GM18526 (cell line): ENCODE data around the gene ACOX3.

ENCODE experiments used
- POLR2A ChIP-seq: IDR thresholded peaks from 3 replicates; pipeline ENCODE4 v1.6.1; 2011; ENCODE audit not compliant: insufficient read length; ENCODE audit errors: extremely low read depth

The ACOX3 gene

DNA sequence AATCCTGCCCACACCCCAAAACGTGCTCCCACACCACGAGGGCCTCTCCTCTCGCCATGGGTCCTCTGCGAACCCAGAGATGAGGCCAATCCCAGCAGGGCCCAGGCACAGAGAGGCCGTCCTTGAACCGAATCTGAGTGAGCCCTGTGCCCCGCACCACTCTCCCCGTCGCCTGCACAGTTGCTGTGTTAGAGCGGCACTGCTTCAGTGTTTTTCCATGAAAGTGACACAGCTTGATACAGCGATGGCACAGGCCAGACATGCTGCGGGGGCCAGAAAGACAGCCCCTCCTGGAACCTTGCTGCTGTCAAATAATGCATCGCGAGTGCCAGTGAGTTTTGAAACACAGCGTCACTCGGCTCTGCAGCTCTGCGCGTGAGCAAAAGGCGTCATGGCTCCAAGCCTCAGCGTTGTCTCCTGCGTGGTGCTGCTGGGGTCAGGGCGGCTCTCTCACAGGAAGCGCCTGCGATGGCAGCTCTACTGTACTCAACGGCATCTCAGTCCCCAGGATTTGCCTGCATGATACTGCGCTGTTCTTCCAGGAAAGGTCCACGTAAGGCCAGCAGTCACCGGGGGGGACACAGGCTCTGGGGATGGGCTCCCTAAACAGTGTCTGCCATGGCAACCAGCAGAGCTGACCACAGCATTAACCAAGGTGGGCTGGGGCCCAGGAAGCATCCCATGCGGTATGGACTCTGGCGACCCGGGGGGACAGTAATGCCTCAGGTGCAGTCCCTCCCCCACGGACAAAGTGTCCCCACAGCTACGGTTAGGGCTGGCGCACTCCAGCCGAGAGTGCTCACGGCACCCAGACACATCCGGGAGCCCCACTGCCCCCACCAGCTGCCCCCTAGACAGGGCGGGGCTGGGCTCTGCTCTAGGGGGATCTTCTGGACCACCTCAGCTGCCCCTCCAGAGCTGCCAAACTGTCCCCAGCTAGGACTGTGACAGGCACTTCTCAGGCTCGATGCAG, 63.1 kb downstream of the ACOX3 start:
- no peak for TF ChIP-seq POLR2A

DNA sequence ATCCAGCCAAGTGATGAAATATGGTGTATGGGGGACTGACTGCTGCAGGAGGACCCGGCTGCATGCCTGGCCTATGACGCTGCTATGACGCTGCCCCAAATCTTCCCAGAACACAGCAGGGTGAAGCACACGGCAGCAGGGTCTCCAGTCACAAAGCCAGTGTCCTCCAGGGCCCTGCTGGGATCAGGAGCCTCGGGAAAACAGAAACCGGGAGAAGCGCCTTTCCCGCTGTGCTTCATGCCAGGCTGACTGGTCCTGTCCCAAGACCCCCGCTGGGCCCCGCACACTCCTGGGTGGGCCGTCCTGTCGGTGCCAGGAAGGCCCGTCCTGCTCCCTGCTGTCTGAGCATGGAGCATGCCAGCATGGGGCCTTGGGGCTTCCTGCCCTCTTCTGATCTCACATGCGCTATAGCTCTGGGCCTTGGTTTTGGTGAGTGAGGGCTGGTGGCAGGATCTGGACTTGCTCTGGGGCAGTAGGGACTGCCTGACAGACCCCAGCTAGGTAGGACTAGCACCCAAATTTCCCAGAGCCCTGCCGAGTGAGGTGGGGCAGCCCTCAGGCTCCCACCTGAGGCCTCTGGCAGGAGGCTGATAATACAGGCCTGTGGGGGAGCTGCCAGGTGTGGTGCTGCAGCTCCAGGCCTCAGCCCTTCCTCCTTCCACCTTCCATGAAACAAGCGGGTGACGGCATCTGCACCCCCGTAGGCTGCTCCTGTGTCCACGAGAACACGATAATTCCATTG, 64.0 kb downstream of the ACOX3 start:
- no peak for TF ChIP-seq POLR2A

DNA sequence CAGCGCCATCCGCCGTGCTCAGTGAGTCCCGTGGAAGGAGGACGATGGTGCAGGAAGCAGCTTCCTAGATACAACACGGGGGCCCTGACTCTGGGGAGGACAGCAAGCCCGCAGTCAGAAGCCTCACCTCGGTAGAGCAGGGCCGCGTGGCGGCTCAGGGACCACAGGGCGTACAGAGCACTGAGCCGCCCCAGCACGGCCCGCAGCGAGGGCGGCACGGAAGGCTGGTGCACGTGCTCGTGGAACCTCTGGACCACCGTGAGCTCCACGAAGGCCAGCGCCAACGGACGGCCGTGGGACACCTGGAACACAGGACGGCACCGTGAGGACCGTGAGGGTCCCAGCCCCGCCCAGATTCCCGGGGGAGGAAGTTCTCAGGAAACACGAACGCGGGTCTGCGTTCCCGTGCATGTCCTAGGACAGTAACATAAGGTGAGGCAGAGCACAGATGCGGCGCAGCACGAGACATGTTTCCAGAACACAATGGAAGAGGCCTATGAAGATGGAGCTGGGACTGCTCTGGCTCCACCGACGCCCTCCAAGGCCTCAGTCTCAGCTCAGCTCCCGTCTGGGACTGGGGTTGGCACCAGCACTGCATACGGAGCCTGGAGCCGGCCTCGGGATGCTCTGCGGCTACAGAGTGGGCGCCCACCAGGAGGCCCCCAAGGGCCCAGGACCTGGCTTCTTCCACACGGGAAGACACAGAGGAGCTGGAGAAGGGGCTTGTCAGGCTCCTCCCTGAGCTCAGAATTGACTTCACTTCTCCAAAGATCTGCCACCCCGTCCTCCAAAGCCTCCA, 65.5 kb downstream of the ACOX3 start:
- no peak for TF ChIP-seq POLR2A

DNA sequence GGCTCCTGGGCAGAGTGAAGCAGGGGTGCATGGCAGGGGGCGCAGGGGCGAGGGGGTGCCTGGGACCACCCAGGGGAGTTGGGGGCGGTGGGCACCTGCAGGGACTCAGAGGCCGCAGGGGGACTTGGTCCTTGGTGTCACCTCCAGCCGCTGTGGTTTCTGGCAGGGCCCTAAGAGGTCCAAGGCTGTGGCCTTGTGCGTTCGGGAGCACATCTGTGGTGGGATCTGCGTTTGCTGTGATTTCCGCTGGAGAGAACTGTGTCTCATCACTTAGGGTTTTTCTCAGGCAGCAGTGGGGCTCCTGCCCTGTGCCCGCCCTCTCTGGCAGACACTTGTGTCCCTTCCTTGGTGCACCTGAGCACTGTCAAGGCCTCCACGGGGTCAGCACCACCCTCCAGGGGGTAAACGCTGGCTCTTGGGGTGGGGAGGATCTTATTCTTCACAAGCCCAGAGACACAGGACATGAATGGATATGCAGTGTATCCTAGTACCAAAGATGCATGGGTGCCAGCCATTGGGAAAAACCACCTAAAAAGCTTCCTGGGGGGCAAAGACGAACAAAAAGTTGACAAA, 66.5 kb downstream of the ACOX3 start:
- no peak for TF ChIP-seq POLR2A

DNA sequence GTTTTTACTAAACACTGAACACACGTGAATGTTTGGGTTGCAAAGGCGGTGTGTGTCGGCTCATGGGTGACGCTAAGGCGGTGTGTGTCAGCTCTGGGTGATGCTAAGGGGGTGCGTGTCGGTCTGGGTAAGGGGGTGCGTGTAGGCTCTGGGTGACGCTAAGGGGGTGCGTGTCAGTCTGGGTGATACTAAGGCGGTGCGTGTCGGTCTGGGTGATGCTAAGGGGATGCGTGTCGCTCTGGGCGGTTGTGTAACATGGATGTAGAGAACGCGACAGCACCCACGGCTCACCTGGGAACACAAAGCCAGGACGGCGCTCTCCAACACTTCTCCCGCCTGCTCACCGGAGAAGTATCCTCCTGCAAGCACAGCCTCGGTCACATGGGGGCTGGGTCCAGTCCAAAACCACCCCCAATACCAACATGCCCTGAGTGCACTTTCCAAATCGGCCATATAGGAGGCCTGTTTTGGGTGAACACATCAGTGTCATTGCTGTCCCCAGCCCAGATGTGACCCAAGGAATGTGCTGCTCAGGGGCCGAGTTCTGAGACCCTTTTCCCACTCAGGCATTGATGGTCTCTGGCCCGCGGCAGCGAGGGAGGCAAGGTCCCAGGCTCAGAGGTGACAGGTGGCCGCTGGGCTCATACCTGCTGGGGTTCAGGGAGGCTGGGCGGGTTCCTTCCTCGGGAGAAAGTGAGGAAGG, 67.1 kb downstream of the ACOX3 start:
- TF ChIP-seq POLR2A: no peak

DNA sequence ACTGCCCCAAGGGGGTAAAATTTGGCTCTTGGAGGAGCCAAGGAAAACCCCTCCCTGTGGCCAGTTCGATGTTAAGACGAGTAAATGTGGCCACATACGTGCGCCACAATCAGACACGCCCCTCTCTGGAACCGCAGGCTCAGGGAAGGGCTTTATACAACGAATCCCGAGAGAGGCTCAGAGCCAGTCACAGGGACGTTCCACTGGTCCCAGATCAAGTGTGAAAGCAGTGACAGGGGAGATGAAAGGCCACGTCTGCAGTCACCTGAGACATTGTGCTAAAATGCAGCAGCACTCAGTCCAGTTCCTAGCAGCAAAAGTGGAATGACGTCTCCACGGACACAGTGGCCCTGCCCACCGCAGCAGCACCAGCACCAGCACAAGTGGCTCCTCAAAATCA, 68.0 kb downstream of the ACOX3 start:
- no peak for TF ChIP-seq POLR2A

DNA sequence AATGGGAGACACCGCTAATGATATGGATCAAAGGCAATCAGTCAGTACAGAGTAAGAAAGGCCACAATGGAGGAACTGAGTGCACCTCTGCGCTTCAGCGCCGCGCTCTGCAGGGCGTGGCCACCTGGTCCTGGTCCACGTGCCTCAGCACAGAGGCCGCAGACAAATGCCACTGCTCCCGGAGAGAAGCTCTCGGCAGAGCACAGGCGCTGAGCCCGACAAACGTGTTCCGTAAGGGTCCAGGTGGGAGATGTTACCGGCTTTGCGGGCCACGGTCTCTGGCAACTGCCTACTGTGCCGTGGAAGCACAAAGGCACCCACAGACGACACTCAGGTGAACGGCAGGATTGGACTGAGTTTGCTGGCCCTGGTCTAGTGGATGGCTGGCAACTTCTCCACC, 68.9 kb downstream of the ACOX3 start:
- TF ChIP-seq POLR2A: no peak

DNA sequence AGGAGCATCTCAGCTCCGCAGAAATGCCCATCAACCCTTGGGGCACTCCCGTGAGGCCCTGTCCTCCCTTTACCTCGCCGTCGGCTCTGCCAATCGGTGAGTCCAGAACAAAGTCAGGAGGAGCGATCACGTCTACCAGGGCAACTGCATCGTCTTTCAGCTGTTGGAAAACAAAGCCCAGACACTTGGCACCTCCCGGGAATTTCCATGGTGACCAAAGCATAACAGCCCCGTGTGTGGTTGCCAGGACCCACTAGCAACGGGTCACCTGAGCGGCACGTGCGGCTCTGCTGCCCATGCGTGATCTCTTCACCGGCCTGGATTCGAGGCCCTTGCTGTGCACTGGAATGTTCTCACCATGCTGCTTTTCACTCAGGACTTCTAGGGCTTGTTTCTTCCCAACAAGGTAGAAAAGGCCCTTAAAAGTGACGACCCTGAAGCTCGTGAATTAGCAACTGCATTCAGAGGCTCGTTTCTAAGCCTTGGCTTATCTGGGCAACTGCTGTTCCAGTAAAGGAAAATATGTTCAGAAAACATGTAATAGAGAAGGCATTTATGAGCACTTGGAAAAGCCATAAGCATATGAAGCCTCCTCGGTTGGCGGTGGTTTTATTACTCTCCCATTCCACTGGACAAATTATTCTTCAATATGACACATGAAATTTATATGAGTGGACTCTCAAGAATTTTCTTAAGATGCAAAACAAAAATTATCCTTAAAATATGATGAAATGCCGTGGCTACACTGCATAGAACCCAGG, 69.5 kb downstream of the ACOX3 start:
- no peak for TF ChIP-seq POLR2A

DNA sequence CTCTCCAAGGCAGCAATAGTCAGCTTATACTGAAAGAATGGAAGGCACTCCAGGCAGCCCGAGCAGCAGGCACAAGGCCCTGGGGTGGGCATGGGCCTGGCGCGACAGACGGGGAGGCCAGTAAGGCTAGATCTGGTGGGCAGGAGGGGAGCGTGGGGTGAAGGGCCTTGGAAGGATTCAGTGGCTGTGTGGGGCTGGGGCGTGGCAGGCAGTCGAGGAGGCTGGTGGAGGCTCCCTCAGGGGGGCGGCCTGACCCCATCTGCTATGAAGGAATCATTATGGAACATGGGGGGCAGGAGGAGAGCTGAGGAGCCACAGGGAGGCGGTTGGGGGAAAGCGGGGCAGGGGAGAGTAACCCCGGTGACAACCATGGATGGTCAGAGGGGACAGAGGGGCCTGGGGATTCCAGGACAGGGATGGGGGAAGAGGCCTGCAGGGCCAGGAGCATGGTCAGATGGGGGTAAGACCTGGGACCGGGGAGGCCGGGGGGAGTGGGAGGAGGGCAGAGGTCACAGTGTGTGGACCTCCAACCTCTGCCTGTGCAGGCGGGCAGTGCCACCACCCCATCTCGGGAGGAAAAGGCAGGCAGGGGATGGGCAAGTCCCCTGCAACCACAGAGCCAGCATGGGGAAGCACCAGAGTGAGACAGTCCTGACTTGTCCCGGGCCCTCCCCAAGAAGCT, 70.3 kb downstream of the ACOX3 start:
- TF ChIP-seq POLR2A: no peak

DNA sequence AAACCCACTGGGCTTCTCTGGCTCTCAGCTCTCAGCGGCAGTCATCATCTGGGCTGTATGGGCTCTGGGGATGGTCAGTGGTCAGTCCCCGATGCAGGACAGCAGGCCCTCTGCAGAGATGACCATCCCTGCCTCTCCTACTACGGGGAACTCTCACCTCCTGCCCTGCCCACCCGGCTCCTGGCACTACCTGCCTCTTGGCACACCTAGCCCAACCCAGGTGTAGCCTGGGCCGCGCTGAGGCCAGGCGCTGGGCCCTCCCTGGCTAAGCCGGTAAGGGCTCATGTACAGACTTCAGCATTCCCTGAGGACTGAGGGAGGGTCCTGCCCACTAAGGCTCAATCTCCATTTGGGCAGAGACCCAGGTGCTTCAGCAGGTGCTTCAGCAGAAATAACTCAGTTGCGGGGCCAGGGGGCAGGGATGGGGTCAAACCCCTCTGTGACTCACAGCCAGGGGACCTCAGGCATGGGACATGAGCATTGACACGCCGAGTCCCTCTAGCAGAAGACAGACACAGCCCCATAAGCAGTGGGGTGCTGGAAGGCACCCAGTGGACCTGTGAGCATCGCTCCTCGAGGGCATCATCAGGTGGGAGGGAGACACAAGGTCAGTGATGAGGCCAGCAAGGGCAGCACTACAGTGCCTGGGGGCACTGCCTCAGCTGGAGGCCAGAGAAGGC, 71.0 kb downstream of the ACOX3 start:
- no peak for TF ChIP-seq POLR2A

DNA sequence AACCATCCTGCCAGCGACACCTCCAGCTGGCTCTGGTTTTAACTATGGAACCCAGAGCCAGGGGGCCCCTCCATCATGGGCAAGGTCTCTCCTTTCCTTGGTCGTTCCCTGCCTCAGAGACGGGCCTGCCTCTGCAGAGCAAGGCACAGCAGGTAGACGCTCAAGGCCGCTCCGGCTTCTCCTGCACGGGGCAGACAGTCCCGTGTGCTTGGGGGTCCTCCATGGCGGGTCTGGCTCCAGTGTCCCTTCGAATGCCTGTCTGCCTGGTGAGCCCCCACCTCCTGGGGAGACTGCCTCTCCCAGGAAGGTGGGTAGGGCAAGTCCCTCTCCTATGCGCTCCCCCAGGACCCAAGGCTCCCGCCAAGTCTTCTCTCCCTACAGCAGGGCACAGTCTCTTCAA, 71.5 kb downstream of the ACOX3 start:
- TF ChIP-seq POLR2A: no peak

DNA sequence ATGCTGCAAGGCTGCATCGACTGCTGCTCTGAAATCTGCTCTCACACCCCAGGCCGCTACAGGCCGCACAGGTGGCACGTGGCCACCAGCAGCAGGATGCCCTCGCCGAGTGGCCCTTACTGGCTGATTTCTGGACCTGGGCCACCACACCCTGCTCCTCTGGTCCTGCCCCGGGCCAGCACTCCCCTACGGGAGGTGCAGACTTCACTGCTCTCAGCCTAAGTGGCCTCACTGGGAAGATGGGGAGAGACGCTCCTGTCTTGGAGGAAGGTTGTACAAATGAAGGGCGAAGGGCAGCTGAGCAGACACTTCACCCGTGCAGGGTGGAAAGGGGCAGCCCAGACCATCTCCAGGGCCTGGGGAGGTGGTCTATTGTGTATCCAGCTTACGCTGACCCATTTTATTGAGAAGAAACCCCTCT, 72.5 kb downstream of the ACOX3 start:
- no peak for TF ChIP-seq POLR2A

DNA sequence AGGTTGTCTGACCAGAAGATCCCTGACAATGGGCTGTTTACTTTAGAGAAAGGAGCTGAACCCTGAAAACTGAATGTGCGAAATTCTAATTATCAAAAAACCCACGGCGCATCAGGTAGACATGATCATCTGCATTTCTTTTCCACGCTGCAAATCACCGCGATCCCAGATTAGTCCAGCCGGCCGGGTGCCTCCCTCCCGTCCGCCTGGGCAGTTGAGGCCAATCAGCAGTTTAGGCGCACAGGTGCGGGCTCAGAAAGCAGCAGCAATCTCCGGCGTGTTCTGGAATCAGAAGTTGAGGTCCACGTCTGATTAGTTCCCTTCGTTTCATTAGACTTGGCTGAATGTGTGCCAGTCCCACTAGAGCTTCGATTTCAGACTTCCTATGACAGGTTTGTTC, 73.9 kb downstream of the ACOX3 start:
- no peak for TF ChIP-seq POLR2A
